ENCODE data around the gene IFT27. TPM values are rescaled to one million over a fixed set of nuclear protein-coding genes. Genes with fewer than 3 reads are reported as not detected.

IFT27 gene
- total and polyA plus RNA-seq, 9 donors = 19.2 to 26.7 (median 23.9) TPM

GRCh38 chr22:36776722-36777121 is 803 bp upstream of the IFT27 start:
- 77% methylated on average over 3 of the region's 12 CpGs for WGBS (ENCODE audit: insufficient coverage)
- Histone ChIP-seq H3K9me3 (replicated peaks; ENCODE audit: control insufficient read depth, low read depth, low read length) (no peaks in the 10 kb centered on the region), H3K27ac (ENCODE audit: low read length) (no peak overlapping the region), H3K36me3 (ENCODE audit: control insufficient read depth, insufficient read depth, low read length) (peaks cover 4% of the 10 kb centered on the region), H3K4me3 (ENCODE audit: low read length) (peak overlapping the region; percentile 27), H3K27me3 (ENCODE audit: control insufficient read depth, insufficient read depth, low read length) (peaks cover 7% of the 10 kb centered on the region), H3K4me1 (ENCODE audit: control insufficient read depth, insufficient read depth, low read length) (peaks cover 11% of the 10 kb centered on the region)
- no peak for DNase-seq

- 0% methylated on average over 9 of the region's 23 CpGs for WGBS (ENCODE audit: insufficient coverage)
- peak; percentile 57 for DNase-seq
- peaks cover 11% of the 10 kb centered on the region for H3K4me1 ChIP-seq (ENCODE audit: control insufficient read depth, insufficient read depth, low read length)
- peak overlapping the region; percentile 82 for H3K4me3 ChIP-seq (ENCODE audit: low read length)
- H3K9me3 ChIP-seq (replicated peaks; ENCODE audit: control insufficient read depth, low read depth, low read length) = no peaks in the 10 kb centered on the region
- H3K36me3 ChIP-seq (ENCODE audit: control insufficient read depth, insufficient read depth, low read length) = peaks cover 9% of the 10 kb centered on the region
- peaks cover 2% of the 10 kb centered on the region for H3K27me3 ChIP-seq (ENCODE audit: control insufficient read depth, insufficient read depth, low read length)
- H3K27ac ChIP-seq (ENCODE audit: low read length) = peak overlapping the region; percentile 74
These were observed 344 bp downstream of the IFT27 start for GRCh38 chr22:36775586-36775963.

GRCh38 chr22:36773935-36774334 is 2.0 kb downstream of the IFT27 start:
- H3K27ac ChIP-seq (ENCODE audit: low read length) = no peak overlapping the region
- DNase-seq = peak; percentile 53

GRCh38 chr22:36772451-36772850 is 3.5 kb downstream of the IFT27 start:
- Histone ChIP-seq H3K9me3 (replicated peaks; ENCODE audit: control insufficient read depth, low read depth, low read length) (no peaks in the 10 kb centered on the region), H3K4me1 (ENCODE audit: control insufficient read depth, insufficient read depth, low read length) (peaks cover 11% of the 10 kb centered on the region), H3K27me3 (ENCODE audit: control insufficient read depth, insufficient read depth, low read length) (no peaks in the 10 kb centered on the region), H3K4me3 (ENCODE audit: low read length) (no peak overlapping the region), H3K27ac (ENCODE audit: low read length) (no peak overlapping the region), H3K36me3 (ENCODE audit: control insufficient read depth, insufficient read depth, low read length) (peaks cover 19% of the 10 kb centered on the region)
- WGBS (ENCODE audit: insufficient coverage) = 90% methylated on average over 5 of the region's 8 CpGs
- DNase-seq = no peak

More at GRCh38 chr22:36773935-36774334, 2.0 kb downstream of the IFT27 start:
- WGBS (ENCODE audit: insufficient coverage) = 13% methylated on average over 1 of the region's 3 CpGs
- Histone ChIP-seq H3K27me3 (ENCODE audit: control insufficient read depth, insufficient read depth, low read length) (no peaks in the 10 kb centered on the region), H3K4me3 (ENCODE audit: low read length) (no peak overlapping the region), H3K36me3 (ENCODE audit: control insufficient read depth, insufficient read depth, low read length) (peaks cover 11% of the 10 kb centered on the region), H3K4me1 (ENCODE audit: control insufficient read depth, insufficient read depth, low read length) (peaks cover 11% of the 10 kb centered on the region), H3K9me3 (replicated peaks; ENCODE audit: control insufficient read depth, low read depth, low read length) (no peaks in the 10 kb centered on the region)

- H3K4me3 ChIP-seq (ENCODE audit: low read length) = no peak overlapping the region
- H3K9me3 ChIP-seq (replicated peaks; ENCODE audit: control insufficient read depth, low read depth, low read length) = no peaks in the 10 kb centered on the region
- H3K4me1 ChIP-seq (ENCODE audit: control insufficient read depth, insufficient read depth, low read length) = peaks cover 7% of the 10 kb centered on the region
- 92% methylated on average over 13 of the region's 13 CpGs for WGBS (ENCODE audit: insufficient coverage)
- no peak for DNase-seq
- H3K27ac ChIP-seq (ENCODE audit: low read length) = no peak overlapping the region
- peaks cover 29% of the 10 kb centered on the region for H3K36me3 ChIP-seq (ENCODE audit: control insufficient read depth, insufficient read depth, low read length)
- H3K27me3 ChIP-seq (ENCODE audit: control insufficient read depth, insufficient read depth, low read length) = no peaks in the 10 kb centered on the region
These were observed 4.4 kb downstream of the IFT27 start for GRCh38 chr22:36771356-36772063.

GRCh38 chr22:36770513-36771231 is 5.2 kb downstream of the IFT27 start:
- Histone ChIP-seq H3K36me3 (ENCODE audit: control insufficient read depth, insufficient read depth, low read length) (peaks cover 36% of the 10 kb centered on the region), H3K9me3 (replicated peaks; ENCODE audit: control insufficient read depth, low read depth, low read length) (no peaks in the 10 kb centered on the region), H3K27me3 (ENCODE audit: control insufficient read depth, insufficient read depth, low read length) (no peaks in the 10 kb centered on the region), H3K4me3 (ENCODE audit: low read length) (no peak overlapping the region), H3K4me1 (ENCODE audit: control insufficient read depth, insufficient read depth, low read length) (peaks cover 6% of the 10 kb centered on the region), H3K27ac (ENCODE audit: low read length) (no peak overlapping the region)
- 45% methylated on average over 8 of the region's 11 CpGs for WGBS (ENCODE audit: insufficient coverage)
- no peak for DNase-seq

GRCh38 chr22:36769541-36770512 is 6.1 kb downstream of the IFT27 start:
- Histone ChIP-seq H3K27me3 (ENCODE audit: control insufficient read depth, insufficient read depth, low read length) (no peaks in the 10 kb centered on the region), H3K4me1 (ENCODE audit: control insufficient read depth, insufficient read depth, low read length) (no peaks in the 10 kb centered on the region), H3K9me3 (replicated peaks; ENCODE audit: control insufficient read depth, low read depth, low read length) (no peaks in the 10 kb centered on the region), H3K27ac (ENCODE audit: low read length) (no peak overlapping the region), H3K36me3 (ENCODE audit: control insufficient read depth, insufficient read depth, low read length) (peaks cover 42% of the 10 kb centered on the region), H3K4me3 (ENCODE audit: low read length) (no peak overlapping the region)
- no peak for DNase-seq
- WGBS (ENCODE audit: insufficient coverage) = 79% methylated on average over 22 of the region's 23 CpGs

- Histone ChIP-seq H3K36me3 (ENCODE audit: control insufficient read depth, insufficient read depth, low read length) (peaks cover 50% of the 10 kb centered on the region), H3K4me3 (ENCODE audit: low read length) (no peak overlapping the region), H3K27me3 (ENCODE audit: control insufficient read depth, insufficient read depth, low read length) (no peaks in the 10 kb centered on the region), H3K9me3 (replicated peaks; ENCODE audit: control insufficient read depth, low read depth, low read length) (no peaks in the 10 kb centered on the region), H3K4me1 (ENCODE audit: control insufficient read depth, insufficient read depth, low read length) (no peaks in the 10 kb centered on the region), H3K27ac (ENCODE audit: low read length) (no peak overlapping the region)
- 84% methylated on average over 13 of the region's 13 CpGs for WGBS (ENCODE audit: insufficient coverage)
- no peak for DNase-seq
These were observed 7.3 kb downstream of the IFT27 start for GRCh38 chr22:36768616-36769015.

- Histone ChIP-seq H3K36me3 (ENCODE audit: control insufficient read depth, insufficient read depth, low read length) (peaks cover 53% of the 10 kb centered on the region), H3K4me3 (ENCODE audit: low read length) (no peak overlapping the region), H3K27ac (ENCODE audit: low read length) (no peak overlapping the region), H3K27me3 (ENCODE audit: control insufficient read depth, insufficient read depth, low read length) (no peaks in the 10 kb centered on the region), H3K4me1 (ENCODE audit: control insufficient read depth, insufficient read depth, low read length) (peaks cover under 1% of the 10 kb centered on the region), H3K9me3 (replicated peaks; ENCODE audit: control insufficient read depth, low read depth, low read length) (no peaks in the 10 kb centered on the region)
- 89% methylated on average over 4 of the region's 5 CpGs for WGBS (ENCODE audit: insufficient coverage)
- DNase-seq = no peak
These were observed 7.8 kb downstream of the IFT27 start for GRCh38 chr22:36768141-36768540.
